HG03521 (cell line): ENCODE results near the gene CPEB3.
A peak's percentile ranks its signal among the peaks of the same experiment; 100 is the strongest.

ENCODE experiments used
- ATAC-seq: cut with Tn5 transposase; IDR thresholded peaks from one replicate; pipeline ENCODE4 v1.9.1; 2021; ENCODE audit warnings: mild to moderate bottlenecking, moderate library complexity; ENCODE audit not compliant: unreplicated experiment

The CPEB3 gene

DNA sequence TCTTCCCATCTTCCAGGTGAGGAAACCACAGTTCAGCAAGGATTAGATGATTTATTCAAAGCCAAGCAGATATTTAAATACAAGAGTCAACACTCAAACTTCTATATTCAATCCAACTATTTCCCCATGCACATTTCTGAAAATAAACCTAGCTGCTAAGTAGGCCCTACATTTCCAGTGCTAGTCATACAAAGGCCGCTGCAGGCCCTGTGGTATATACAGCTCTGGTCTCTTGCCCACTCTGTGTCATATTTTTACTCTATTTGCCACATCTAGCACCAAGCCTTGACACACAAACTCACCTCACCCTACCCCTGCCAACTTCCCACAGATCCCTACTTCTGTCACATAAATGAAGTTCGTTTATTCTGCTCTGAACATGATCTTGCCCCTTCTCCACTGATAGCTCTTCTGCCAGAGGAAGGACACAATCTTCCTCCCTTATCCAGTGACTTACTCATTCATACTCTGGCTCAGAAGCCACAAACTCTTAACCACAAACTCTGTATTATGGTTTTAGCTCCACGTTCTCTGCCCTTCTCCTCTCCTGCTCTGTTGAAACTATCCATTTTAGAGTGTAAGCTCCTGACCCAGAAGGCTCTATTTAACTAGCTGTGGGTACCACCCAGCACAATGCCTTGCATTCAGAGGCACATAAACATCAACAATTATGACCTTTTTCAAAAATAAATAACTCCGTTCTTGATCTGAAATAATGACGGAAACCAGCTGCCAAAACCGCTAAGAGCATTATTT is 180.7 kb downstream of the CPEB3 start:
- no peak for ATAC-seq

DNA sequence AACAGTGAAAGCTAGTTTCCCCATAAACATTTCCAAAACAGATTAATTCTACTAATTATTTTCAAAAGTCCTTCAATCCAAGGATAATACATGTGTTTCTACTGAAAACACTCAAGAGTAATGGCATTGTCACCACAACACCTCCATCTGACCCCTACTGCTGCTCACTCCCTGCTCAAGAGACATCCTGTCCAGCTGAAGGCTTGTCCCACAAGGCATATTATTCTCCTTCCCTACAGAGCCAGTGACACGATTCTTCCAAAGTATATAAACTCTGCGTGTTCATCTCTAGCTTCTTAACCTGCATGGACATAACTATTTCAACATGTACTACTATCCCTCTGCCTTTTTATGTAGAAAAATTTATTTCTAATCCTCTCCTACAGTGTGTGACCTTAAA is 182.1 kb downstream of the CPEB3 start:
- no peak for ATAC-seq

DNA sequence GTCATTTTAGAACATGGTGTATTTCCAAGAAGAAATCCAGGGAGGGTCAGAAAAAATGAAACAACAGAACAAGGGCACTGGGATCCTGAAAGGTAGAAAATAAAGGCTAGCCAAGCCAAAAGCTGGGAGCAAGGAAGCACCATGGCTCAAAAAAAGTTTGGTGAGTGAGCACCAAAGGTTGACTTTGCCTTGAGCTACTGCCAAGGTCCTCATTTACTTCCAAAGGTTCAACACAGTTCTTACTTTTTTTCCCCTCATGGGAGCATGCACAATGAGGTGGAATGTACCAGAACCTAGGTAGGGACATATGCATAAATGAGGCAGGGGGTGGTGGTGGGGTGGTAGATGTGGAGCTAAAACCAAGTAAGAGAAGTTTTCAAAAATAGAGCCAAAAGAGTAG is 182.8 kb downstream of the CPEB3 start:
- ATAC-seq = no peak

DNA sequence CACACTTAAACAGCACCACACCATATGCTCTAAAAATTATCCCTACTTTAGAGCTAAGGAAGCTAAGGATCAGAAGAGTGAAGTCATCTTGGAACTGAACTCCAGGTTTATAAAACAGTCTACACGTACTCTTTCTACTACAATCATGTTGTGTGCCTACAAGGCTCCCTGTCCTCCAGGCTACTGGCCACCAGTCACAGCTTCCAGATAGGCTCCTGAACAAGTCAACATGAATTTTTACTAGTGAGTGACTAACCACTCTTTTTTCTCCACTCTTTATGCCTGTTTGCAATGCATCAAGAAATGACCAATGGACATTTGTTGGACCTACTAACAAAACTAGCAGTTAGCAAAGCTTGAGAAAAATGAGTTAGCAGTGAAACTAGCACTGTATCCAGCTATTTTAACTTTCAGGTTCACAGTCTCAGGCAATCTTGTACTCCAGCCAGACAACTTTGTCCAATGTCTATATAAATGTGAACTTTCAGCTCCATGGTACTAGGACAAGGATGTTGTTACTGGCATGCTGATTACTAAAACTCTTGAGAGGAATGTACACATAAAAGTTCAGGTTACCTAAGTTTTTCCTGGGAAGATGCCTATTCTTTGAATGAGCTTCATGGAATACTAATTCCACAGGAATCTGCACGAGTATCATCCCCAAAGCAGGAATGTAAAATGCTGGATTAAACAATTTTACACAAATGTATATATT is 187.3 kb downstream of the CPEB3 start:
- no peak for ATAC-seq

DNA sequence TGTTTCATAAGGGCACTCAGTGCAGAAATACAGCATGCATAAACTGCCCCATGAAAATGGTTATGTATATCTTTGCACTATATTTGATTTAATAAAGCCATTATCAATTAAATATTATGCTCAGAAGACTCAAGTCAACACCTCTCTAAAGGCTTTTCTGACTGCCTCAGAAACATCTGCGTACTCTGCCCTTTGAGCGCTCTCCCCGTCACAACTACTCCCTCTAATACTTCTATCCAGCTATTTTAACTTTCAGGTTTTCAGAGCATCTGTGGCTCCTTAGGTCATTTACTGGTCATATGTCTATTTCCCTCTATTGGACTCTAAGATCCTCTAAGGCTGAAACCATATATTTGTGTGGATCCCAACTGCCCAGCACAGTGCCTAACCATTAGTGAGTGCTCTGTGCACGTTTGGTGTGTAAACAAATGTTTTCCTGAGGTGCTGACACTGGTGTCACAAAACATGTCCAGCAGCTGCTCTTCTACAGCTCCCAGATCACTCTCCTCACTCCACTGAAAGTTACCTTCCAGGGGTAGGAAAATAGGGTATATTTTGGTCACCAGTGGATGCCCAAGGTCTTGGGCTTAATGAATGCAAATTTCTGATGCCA is 188.2 kb downstream of the CPEB3 start:
- ATAC-seq = no peak

DNA sequence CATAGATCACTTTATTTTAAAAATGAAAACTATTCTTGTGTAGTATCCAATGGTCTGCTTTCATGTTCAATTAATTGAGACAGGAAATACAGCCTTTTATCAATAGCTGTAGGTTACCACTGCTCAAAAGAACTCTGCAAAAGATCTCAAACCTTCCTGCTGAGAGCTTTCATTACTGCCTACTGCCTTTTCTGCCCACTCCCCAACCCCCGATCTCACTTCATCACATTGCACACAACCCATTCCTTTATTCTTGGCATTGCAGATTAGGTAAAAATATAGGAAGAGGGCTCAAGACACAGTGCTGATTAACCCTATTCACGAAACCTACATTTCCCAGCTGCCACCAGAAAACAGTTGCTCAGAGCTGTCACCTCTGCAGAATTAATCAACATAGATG is 195.9 kb downstream of the CPEB3 start:
- no peak for ATAC-seq

DNA sequence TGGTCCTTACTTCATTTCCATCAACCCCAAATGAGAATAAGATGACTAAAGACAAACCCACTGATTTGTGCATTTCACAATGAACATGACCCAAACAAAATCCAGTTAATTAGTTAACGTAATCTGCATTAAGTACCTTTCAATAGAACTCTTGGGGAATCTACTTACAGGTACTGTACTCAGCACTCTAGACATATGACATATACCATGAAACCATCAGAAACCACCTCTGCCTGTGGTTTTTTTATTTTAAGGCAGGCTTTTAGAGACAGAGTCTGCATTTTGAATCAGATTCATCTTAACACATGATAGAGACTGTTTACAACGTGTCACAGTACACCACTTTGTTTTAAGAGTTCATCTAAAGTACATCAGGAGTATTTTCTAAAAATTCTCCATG is 198.9 kb downstream of the CPEB3 start:
- no peak for ATAC-seq

DNA sequence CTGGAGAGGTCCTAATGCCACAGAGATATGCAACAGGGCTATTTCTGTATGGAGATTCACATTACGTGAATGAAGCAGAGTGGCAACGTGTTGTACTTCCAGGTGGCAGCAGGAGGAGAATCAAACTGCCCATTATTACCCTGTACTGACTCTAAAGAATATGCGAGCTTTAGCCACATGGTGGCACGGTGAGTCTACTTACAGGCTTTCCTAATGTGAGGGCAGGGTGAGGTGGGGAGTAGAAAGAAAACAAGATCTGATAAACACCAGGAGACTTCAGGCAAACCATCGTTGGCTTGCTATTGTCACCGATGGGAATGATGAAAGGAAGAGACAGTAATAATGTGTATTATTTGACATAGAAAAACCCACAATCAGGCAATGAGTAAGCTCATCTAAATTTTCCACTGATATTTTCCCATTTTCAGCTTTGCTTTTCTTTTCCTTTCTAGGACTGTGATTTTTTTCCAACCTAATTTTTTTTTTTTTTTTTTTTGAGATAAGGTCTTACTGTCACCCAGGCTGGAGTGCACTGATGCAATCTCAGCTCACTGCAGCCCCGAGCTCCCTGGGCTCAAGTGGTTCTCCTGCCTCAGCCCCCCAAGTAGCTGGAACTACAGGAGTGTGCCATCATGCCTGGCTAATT is 203.0 kb downstream of the CPEB3 start:
- peak; percentile 95 for ATAC-seq

DNA sequence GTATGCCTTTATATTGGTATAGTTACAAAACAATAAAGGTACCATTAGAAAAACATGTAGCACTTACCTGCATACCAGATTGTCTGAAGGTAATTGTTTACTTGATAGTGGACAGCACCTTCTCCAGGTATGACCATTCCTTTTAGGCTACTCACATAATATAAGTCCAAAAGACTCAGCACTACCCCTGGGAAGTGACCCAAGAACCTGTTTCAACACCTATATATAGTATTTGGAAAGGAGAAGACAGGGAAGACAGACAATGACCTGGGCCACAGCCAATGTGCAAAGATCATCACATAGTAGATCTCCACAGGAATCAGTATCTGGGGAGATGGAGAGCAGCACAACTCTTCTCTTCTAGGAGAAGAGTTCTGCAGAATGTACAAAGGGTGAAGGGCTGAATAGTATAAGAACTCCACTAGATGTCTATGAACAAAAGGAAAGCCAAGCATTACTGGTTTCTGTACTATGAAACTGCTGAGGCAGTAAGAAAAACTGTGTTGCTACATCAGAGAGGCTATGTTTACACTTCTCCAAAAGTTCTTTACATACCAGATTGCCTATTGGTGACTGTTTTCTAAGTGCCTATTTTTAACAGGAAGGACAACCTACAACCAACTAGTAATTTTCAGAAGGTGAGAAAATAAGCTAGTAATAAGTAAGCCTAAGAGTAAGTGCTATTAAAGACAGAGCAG is 208.1 kb downstream of the CPEB3 start:
- no peak for ATAC-seq

DNA sequence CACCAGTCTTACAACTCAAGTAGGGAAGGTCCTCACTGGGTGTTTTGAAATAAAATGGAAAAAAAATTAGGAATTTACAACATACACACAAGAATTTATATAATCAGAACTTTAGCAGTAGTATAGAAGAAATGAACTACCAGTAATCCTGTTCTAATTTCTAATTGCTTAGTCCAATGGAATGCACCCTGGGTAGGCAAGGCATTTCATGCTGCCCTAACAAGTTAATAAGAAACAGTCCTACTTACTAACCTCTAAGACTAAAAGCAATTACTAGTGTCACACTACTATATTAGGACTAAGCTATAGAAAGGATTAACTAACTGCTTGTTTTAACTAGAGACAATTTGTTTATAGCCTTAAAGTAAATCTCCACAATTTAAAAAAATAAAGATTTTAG is 209.2 kb downstream of the CPEB3 start:
- no peak for ATAC-seq

DNA sequence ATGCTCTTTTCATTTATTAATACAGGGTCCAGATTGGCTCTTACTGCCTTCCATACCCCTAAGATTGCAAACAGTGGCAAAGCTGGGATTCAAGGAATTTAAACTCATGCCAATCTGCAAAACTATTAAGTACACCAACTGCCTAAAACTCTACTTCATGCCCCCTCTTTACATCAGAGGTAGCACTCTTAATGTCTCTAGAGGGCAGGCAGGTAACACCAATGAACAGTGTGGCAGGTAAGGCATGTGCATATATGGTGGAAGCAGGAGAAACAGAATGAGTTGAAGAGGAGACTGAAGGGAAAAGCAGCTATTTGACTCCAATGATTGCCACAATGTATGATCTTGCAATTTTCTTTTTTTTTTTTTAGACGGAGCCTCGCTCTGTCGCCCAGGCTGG is 210.6 kb downstream of the CPEB3 start:
- ATAC-seq = no peak

DNA sequence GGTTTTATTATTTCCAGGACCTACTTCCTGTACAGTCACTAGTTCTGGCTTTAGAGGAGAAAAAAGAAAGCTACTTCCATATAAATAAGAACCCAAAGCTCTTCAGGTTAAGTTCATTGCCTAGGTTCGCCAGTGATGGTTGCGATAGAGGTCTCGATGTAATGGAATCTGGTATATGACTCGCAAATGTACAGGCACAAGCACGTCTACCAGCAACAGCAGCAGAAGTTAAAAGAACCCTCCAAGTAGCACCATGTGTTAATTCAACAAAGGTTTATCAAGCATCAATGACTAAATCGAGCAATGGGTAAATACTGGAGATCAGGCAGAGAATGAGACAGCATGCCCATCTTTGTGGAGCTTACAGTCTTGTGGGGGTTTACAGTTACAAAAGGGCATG is 211.9 kb downstream of the CPEB3 start:
- ATAC-seq = no peak

DNA sequence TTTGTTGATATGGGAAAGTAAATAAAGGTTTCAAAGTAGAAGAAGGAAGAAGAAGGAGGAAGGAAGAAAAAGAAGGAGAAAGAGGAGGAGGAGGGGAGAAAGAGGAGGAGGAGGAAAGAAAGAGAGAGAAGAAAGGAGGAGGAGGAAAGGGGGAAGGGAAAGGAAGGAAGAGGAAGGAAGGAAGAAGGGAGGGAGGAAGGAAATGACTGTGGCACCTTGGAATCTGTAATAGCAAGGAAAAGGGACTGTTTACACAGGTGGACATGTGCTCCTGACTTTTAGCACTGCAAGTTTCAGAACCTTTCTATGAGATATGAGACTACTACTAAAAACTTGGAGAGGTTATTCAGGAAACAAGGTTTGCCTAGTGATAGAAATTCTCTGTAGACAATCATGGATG is 214.2 kb downstream of the CPEB3 start:
- ATAC-seq = no peak

DNA sequence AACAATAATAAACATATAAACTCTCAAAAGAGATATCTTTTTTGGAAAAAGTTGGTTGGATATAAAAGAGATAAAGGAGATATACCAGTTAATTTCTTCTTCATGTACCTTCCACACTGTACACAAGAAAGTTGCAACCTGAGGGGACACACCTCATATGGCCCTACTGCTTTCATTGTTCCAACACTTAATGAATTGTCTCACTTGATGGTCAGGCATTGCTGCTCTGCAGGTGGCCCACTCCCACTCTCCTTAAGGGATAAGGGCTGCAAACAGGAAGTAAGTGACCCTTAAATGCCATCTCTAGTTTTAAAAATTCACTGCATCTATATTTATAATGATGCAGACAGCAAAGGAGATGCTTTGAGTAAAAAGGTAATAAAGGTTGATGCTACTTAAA is 215.0 kb downstream of the CPEB3 start:
- no peak for ATAC-seq

DNA sequence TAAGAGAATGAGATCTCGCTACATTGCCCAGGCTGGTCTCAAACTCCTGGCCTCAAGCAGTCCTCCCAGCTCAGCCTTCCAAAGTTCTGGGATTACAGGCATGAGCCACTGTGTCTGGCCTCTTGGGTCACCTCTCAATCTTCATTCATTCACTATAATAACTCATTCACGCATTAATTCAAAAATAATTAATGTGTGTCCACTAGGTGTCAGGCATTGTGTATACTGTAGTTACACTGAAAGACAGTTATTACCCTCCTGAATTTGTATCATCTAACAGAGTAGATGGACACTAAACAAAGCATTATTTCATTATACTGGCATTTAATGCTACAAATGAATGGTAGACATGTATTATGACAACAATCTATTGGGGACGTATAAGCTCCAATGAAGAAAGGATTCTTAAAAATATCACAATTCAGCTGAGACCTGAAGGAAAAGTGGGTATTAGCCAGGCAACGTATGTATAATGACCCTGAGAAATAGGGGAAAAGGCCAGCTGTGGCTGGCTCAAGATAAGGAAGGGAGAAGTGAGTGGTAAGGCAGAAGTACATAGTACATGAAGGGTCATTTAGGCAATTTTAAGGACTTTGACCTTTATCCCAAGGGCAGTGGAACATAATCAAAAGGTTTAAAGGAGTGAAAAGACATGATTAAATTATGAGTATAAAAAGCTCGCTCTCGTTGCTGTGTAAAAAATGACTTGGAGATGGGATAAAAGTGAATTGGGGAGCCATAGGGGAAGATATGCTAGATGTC is 216.6 kb downstream of the CPEB3 start:
- no peak for ATAC-seq

DNA sequence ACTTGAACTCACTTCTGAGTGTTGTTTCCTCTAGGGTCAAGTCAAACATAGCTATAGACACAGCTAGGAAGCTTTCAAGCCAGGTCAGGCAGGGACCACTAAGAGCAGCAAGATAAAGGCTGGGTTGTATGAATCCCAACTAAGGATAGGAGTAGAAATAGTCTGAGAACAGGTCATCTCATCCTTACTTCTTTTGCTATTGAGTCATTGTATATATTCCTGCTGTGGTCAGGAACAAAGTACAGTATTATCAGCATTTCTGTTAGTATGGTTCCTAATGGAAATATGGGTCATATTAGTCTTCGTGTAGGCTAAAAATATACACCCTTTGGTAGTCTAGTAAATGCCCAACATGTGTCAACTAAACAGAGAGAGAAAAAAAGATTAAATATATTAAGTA is 222.0 kb downstream of the CPEB3 start:
- no peak for ATAC-seq

DNA sequence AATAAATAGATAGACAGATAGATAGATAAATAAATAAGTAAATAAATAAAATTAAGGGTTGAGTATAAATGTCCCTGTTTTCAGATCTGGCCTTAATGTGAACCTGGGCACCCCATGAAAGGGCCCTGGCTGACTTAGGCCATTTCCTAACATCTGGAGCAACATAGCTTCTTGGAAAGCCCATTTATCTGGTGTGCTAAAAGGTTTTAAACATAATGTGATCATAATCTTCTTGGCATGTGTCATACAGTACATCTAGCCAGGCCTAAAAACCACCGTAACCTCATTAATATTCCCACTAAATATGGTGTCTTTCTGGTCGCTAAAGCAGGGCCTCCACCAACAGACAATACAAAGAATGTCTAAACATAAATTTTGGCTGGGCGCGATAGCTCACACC is 224.5 kb downstream of the CPEB3 start:
- no peak for ATAC-seq

DNA sequence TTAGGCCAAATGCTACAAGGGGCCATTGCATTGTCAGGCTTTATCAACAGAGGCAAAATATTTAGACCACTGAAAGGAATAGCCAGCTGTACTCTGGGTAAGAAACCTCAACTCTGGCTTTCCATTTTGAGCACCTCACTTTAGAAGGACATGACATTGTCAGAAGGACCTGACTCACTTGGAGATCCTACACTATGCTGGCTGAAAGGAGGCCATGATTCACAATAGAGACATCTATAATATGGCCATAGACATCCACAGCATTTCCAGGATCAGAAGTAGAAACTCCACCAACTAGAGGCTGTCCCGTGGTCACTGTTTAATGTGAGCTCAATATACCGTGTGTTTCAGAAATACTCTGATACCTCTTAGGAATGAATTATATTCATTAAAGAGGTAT is 226.4 kb downstream of the CPEB3 start:
- ATAC-seq = no peak

DNA sequence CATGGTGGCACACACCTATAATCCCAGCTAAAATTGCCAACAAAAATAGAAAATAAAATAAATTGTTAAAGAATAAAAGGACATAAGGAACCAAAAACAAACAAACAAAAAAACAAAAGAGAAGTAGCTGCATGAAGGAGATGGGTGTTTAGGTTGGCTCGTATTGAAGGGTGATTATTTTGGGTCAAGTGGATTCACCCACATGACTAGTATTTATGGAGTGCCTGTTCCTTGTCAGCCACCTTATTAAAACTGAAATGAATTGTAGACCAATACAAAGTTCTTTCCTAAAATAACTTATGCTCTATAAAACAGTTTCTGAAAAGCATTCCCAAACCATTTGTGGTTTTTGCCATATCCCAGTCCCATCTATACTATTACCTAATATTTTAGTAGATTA is 228.6 kb downstream of the CPEB3 start:
- no peak for ATAC-seq

DNA sequence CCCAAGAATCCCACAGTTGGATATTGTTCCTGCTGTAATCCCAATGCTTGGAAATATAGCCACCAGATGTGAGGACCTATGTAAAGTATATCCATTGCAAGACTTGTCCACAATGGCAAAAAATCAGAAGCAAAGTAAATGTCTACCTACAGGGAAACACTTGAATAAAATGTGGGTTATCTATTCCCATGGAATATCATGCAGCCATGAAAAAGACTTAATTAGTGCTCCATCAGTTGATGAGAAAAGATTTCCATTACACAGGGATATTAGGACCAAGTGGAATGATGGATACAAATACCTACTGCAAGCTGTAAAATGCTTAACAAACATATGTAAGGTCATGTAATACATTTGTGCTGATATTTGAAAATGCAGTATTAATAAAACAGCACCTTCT is 236.1 kb downstream of the CPEB3 start:
- ATAC-seq = no peak
